GM21515 (cell line): ENCODE data around the gene PCGF3.
"Not testable (repeated sequence)": the region's sequence is repeated elsewhere in the genome, so short reads cannot be mapped to it uniquely, and the experiment has no call there.

ENCODE experiments used
- ATAC-seq: cut with Tn5 transposase; IDR thresholded peaks from one replicate; pipeline ENCODE4 v1.9.1; 2021; ENCODE audit not compliant: unreplicated experiment

The PCGF3 gene

DNA sequence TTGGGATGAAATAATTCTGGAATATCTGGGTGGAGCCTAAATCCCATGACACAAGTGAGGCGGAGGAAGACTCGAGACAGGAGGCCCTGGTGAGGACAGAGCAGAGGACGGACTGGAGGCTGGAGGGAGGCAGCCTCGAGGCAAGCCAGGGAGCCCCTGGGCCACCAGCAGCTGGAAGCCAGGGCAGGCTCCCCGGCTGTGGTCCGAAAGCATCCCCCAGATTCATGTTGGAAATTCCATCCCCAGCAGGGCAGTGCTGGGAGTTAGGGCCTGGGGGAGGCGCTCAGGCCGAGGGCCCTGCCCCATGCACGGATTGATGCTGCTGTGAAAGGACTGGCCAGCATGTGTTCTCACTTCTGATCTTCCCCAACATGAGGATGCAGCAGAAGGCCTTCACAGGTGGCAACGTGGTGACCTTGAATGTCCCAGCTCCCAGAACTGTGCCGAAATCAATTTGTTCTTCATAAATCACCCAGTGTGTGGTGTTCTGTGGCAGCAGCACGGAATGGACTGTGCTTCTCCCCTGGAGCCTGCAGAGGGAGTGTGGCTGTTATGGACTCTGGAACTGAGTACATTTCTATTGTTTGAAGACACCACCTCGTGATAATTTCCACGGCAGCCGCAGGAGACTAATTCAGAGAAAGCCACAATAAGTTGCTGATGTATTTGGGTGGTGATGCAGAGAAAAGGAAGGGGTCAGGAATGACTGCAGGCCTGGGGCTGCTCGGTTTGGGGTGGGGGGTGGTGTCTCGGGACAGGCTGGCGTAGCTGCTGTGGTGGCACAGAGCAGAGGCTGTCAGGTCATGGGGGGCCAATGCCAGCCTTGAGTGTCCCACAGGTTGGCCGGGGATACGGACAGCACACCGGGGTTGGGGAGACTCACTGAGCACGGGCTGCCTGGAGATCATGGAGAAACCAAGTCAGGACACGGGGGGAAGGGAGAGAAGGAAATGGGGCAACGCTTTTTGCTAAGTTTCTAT is 56.9 kb downstream of the PCGF3 start:
- ATAC-seq: no peak

- ATAC-seq: no peak
Measured at GRCh38 chr4:763191-763810, 57.7 kb downstream of the PCGF3 start.

GRCh38 chr4:763922-764321 is 58.3 kb downstream of the PCGF3 start:
- ATAC-seq: no peak

DNA sequence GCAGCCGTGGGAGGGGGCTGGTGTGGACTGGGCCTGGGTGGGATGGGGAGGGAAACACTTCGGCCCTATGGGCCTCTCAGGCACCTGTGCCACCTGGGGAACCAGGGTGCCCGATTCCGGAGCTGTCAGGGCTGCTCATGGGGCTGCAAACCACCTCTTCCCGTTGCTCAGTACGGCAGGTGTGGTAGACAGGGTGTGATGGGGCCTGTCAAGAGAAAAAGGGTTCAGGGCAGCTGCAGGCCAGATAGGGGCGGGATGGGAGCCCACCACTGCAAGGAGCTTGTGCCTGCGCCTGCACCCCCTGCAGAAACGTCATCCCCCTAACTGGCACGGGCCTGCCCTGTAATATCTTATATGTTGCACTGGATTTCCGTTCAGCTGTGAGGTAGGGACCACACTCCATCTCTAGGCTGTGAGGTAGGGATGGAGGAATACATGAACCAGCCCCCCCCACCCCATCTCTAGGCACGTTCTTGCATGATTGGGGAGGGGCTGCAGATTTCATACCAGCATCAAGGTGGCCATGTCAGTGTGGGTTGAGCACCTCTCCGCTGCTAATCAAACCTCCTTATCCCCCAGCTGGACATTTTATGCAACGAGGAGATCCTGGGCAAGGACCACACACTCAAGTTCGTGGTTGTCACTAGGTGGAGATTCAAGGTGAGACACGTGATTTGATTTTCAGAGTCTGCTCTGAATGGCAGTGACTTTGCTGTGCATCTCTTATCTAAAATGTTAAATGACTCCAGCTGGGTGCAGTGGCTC is 59.0 kb downstream of the PCGF3 start:
- ATAC-seq: no peak

- no peak for ATAC-seq
Measured at GRCh38 chr4:766152-766515, 60.5 kb downstream of the PCGF3 start.

- no peak for ATAC-seq
Measured at GRCh38 chr4:766559-767283, 61.1 kb downstream of the PCGF3 start.

DNA sequence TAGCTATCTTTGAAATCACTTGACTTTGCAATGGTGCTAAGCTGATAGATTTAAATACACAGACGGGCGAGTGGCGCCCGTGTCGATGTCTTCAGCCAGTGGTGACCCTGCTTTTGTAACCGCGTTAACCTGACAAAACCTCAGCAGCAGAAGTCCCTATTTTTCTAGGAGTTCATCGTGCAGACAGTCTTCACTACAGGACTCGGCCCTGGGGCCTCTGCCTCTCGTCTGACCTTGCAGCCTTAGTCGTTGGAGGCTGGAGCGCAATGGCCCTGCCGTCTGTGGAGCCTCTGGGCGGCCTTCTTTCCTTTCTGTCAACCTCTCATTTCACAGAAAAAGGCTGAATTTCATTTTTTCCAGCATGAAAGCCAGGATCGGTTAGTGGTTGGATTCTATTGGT is 62.4 kb downstream of the PCGF3 start:
- ATAC-seq: no peak

DNA sequence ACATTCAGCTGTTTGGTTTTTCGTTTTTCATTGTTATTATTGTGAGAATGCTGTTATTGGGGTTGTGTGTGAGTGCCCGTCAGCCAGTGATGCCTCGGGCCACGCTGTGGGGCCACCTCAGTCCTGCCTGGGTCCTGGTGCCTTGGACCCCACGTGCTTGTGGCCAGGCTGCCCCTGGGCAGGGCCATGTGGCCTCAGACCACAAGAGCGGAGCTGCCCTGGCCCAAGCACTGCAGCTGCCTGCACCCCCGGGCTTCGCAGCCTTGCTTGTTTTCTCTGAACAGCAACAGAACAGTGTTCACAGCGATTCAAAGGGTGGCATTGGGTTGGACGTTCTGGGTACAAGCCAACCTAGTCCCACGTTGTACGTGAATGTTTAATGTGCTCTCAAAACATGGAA is 63.4 kb downstream of the PCGF3 start:
- no peak for ATAC-seq

- no peak for ATAC-seq
Measured at GRCh38 chr4:769511-769910, 63.9 kb downstream of the PCGF3 start.

GRCh38 chr4:770022-770421 is 64.4 kb downstream of the PCGF3 start:
- no peak for ATAC-seq

DNA sequence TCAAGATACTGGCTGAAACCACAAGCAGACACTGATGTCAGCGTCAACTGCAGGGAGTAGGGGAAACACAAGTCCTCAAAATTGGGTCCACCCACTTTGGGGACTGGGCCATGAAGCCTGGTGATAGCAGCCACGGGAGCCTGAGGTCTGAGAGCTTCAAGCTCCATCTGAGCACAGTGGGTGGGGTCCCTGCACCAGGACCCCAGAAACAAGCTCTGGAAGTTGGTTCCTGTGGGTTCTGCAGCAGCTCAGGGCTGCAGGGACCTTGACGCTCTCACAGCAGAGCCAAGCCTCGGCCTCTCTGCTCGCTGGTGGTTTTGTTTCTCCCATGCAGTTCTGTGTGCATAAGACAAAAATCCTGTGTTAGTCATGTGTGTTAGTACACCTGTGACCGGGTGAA is 65.8 kb downstream of the PCGF3 start:
- ATAC-seq: no peak

DNA sequence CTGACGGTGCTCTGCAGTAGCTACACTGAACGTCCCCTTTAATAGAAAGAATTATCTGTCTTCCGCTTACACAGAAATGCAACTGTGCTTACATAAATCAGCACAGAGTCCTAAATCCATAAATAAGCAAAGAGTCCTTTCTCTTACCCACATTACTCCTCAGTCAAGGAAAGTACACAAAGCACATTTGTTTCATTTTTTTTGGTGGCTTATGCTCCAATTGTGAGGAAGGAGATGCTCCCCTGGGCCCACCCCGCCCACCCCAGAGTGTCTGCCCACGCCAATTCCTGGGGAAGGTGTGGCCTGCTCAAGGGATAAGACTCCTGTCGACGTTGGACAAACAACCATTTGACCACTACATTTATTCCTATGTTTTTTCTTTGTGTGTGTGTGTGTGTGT is 66.5 kb downstream of the PCGF3 start:
- ATAC-seq: no peak

DNA sequence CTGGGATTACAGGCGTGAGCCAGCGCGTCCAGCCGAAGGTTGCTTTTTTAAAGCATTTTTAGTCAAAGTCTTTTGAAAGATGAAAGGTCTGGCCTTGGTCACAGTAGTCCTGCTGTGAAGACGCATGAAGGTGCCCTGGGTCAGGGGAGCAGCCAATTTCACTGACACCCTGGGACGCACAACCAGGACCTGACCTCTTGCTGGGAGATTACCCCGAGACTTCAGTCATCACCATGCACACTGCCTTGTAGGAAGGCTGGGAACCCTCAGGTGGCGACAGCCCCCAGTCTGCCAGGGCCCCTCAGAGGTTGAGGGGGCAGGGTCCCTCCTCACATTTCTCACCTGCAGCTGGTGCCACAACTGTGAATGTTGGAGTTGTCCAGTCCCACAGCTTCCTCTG is 67.1 kb downstream of the PCGF3 start:
- ATAC-seq: no peak

DNA sequence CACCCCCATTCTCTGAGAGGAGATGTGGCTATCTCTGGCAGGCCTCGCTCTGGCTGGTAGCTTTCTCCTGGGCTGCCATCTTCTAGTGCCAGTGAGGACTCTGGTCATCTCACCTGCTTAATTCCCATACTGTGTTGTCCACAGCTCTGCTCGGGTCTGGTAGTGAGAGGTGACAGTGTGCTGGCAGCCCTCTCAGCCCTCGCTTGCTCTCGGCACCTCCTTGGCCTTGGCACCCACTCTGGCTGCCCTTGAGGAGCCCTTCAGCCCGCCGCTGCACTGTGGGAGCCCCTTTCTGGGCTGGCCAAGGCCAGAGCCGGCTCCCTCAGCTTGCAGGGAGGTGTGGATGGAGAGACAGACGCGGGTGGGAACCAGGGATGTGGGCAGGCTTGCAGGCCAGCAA is 67.6 kb downstream of the PCGF3 start:
- no peak for ATAC-seq

DNA sequence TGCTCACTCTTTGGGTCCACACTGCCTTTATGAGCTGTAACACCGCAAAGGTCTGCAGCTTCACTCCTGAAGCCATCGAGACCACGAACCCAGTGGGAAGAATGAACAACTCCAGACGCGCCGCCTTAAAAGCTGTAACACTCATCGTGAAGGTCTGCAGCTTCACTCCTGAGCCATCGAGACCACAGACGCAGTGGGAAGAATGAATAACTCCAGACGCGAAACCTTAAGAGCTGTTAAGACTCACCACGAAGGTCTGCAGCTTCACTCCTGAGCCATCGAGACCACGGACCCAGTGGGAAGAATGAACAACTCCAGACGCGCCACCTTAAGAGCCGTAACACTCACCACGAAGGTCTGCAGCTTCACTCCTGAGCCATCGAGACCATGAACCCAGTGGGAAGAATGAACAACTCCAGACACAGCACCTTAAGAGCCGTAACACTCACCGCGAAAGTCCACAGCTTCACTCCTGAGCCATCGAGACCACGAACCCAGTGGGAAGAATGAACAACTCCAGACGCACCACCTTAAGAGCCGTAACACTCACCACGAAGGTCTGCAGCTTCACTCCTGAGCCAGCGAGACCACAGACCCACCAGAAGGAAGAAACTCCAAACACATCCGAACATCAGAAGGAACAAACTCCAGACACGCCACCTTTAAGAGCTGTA is 68.9 kb downstream of the PCGF3 start:
- ATAC-seq: not testable (repeated sequence)

GRCh38 chr4:775485-775884 is 69.9 kb downstream of the PCGF3 start:
- ATAC-seq: not testable (repeated sequence)

GRCh38 chr4:776743-777441 is 71.3 kb downstream of the PCGF3 start:
- ATAC-seq: no peak

DNA sequence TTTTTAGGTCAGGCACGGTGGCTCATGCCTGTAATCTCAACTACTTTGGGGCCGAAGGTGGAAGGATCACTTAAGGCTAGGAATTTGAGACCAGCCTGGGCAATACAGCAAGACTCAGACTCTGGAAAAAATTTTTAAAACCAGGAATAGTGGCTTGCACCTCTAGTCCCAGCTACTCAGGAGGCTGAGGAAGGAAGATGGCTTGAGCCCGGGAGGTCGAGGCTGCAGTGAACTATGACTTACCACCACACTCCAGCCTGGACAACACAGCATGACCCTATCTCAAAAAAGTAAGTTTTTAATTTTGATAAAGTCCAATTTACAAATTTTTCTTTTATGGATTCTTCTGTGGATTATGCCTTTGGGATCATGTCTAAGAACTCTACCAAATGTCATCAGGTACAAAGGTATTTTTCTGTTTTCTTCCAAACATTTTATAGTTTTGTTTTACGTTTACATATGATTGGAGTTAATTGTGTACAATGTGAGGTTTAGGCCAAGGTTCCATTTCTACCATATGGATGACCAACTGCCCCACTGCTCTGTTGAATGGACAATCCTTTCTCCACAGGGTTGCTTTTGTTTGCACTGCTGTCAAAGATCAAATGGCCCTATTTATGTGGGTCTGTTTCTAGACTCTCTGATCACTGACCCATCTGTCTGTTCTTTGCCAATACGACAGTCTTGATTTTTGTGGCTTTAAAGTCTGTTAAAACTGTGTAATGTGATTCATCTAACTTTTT is 72.1 kb downstream of the PCGF3 start:
- ATAC-seq: no peak

DNA sequence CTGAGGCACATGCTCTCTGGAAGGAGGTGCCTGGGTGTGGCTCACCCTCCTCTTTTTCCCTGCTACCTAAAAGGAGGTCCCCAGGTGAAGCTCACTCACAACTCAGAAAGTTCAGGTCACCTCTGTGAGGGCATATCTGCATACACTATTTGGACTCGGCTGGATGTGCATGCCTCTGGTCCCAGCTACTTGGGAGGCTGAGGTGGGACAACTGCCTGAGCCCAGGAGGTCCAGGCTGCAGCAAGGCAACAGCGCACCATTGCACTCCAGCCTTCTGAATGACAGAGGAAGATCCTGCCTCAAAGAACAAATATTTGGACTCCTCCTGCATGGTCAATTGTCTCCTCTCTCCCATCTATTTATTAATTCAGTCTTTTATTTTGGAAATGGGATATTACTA is 73.9 kb downstream of the PCGF3 start:
- no peak for ATAC-seq
